ENCODE measurements around the gene CPB2. TPM values are rescaled to one million over a fixed set of nuclear protein-coding genes. Genes with fewer than 3 reads are reported as not detected.

CPB2 gene
- total RNA-seq, 1 experiment from 2014 or later, result not detected

DNA sequence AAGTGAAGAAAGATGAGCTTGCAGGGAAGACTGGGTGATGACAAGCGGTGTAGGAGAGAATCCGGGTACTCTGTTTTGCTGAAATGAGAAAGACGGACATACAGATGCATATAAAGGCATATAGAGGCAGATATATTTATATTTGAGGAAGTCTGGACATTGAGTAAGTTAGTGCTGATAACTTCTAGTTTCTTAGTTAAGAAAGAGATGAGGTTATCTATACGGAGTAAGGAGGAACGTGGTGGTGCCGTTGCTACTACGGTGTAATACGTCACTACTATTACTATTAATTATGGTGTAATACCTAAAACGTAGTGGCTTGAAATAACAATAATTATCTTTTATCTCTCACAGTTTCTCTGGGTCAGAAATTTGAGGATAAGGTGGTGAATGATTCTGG is 9.8 kb upstream of the CPB2 start:
- no peak overlapping the region for H3K9ac ChIP-seq (ENCODE audit: low read length)
- no peak overlapping the region for H2AFZ ChIP-seq (ENCODE audit: low read length)
- H3K79me2 ChIP-seq (ENCODE audit: low read length), result no peaks in the 10 kb centered on the region
- no peaks in the 10 kb centered on the region for H3K36me3 ChIP-seq (ENCODE audit: insufficient read depth, low read length)
- no peaks in the 10 kb centered on the region for H3K4me1 ChIP-seq (ENCODE audit: low read length)
- no peaks in the 10 kb centered on the region for H3K9me2 ChIP-seq (replicated peaks; ENCODE audit: insufficient read depth, low read length)
- no peak overlapping the region for H3K4me2 ChIP-seq (ENCODE audit: low read depth, low read length, poor library complexity, severe bottlenecking)
- no peaks in the 10 kb centered on the region for H3K27me3 ChIP-seq (ENCODE audit: low read length)
- H3K4me3 ChIP-seq (ENCODE audit: low read length), result no peak overlapping the region
- H3K27ac ChIP-seq (ENCODE audit: low read length), result no peak overlapping the region
- no peak for DNase-seq
- H4K20me1 ChIP-seq (ENCODE audit: insufficient read depth, low read depth, low read length), result no peaks in the 10 kb centered on the region
- no peaks in the 10 kb centered on the region for H3K9me3 ChIP-seq (ENCODE audit: low read length)

DNA sequence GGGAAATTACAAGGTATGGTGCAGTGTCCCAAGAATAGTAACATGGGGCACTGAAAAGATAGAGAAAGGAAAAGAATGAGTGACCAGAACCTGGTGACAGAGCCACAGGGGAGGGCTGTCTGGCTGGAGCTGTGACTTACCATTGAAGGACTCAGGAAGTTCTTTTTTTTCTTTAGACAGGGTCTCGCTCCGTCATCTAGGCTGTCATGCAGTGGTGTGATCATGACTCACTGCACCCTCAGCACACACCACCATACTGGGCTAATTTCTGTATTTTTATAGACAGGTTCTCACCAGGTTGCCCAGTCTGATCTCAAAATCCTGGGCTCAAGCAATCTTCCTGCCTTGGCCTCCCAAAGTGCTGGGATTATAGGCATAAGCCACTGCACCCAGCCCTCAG is 8.8 kb upstream of the CPB2 start:
- Histone ChIP-seq H3K79me2 (ENCODE audit: low read length) (no peaks in the 10 kb centered on the region), H4K20me1 (ENCODE audit: insufficient read depth, low read depth, low read length) (no peaks in the 10 kb centered on the region), H3K27me3 (ENCODE audit: low read length) (no peaks in the 10 kb centered on the region), H3K9me2 (replicated peaks; ENCODE audit: insufficient read depth, low read length) (no peaks in the 10 kb centered on the region), H3K9ac (ENCODE audit: low read length) (no peak overlapping the region), H2AFZ (ENCODE audit: low read length) (no peak overlapping the region), H3K9me3 (ENCODE audit: low read length) (no peaks in the 10 kb centered on the region), H3K4me3 (ENCODE audit: low read length) (no peak overlapping the region), H3K27ac (ENCODE audit: low read length) (no peak overlapping the region), H3K4me1 (ENCODE audit: low read length) (no peaks in the 10 kb centered on the region), H3K4me2 (ENCODE audit: low read depth, low read length, poor library complexity, severe bottlenecking) (no peak overlapping the region), H3K36me3 (ENCODE audit: insufficient read depth, low read length) (no peaks in the 10 kb centered on the region)
- no peak for DNase-seq

DNA sequence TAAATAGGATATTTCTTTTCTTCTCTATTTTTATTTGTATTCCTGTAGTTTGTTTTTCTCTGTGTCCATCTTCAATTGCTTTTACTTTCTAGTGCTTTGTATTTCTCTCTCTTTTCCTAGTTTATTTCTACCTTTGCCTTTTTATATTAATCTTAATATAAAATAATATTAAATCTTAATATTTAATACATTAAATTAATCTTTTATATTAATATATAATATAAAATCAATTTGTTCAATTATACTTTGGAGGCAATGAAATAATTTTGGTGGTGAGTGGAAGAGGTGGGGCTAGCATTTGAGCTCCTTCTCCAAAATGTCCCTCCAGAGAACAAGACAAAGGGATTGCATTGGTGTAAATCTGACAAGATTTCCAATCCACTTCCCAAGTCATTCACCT is 6.3 kb upstream of the CPB2 start:
- no peak overlapping the region for H3K9ac ChIP-seq (ENCODE audit: low read length)
- no peak overlapping the region for H3K4me2 ChIP-seq (ENCODE audit: low read depth, low read length, poor library complexity, severe bottlenecking)
- H3K79me2 ChIP-seq (ENCODE audit: low read length), result no peaks in the 10 kb centered on the region
- no peaks in the 10 kb centered on the region for H3K4me1 ChIP-seq (ENCODE audit: low read length)
- H3K27ac ChIP-seq (ENCODE audit: low read length), result no peak overlapping the region
- no peak for DNase-seq
- no peaks in the 10 kb centered on the region for H4K20me1 ChIP-seq (ENCODE audit: insufficient read depth, low read depth, low read length)
- H3K36me3 ChIP-seq (ENCODE audit: insufficient read depth, low read length), result no peaks in the 10 kb centered on the region
- no peak overlapping the region for H2AFZ ChIP-seq (ENCODE audit: low read length)
- H3K4me3 ChIP-seq (ENCODE audit: low read length), result no peak overlapping the region
- H3K9me2 ChIP-seq (replicated peaks; ENCODE audit: insufficient read depth, low read length), result no peaks in the 10 kb centered on the region
- no peaks in the 10 kb centered on the region for H3K9me3 ChIP-seq (ENCODE audit: low read length)
- no peaks in the 10 kb centered on the region for H3K27me3 ChIP-seq (ENCODE audit: low read length)

DNA sequence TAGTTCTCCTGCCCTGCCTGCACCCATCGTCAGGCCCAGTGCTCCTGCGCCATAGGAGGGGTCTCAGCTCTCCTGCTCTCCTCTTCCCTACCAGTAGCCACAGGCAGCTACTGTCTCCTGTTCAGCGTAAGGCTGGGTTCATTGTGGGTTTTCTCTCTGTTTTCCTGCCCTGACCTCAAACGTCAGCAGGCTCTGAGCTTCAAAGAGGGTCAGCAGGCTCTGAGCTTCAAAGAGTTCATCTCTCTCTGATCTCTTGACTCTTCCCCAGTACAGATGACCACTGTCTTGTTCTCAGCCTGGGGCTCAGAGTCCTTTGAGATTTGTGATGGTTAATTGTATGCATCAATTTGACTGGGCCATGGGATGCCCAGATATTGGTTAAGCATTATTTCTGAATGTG is 4.6 kb upstream of the CPB2 start:
- H3K36me3 ChIP-seq (ENCODE audit: insufficient read depth, low read length), result no peaks in the 10 kb centered on the region
- no peak for DNase-seq
- no peaks in the 10 kb centered on the region for H4K20me1 ChIP-seq (ENCODE audit: insufficient read depth, low read depth, low read length)
- no peak overlapping the region for H3K27ac ChIP-seq (ENCODE audit: low read length)
- no peaks in the 10 kb centered on the region for H3K4me1 ChIP-seq (ENCODE audit: low read length)
- no peaks in the 10 kb centered on the region for H3K9me3 ChIP-seq (ENCODE audit: low read length)
- H3K4me3 ChIP-seq (ENCODE audit: low read length), result no peak overlapping the region
- no peak overlapping the region for H3K4me2 ChIP-seq (ENCODE audit: low read depth, low read length, poor library complexity, severe bottlenecking)
- H3K9me2 ChIP-seq (replicated peaks; ENCODE audit: insufficient read depth, low read length), result no peaks in the 10 kb centered on the region
- no peaks in the 10 kb centered on the region for H3K27me3 ChIP-seq (ENCODE audit: low read length)
- H3K79me2 ChIP-seq (ENCODE audit: low read length), result no peaks in the 10 kb centered on the region
- no peak overlapping the region for H3K9ac ChIP-seq (ENCODE audit: low read length)
- H2AFZ ChIP-seq (ENCODE audit: low read length), result no peak overlapping the region

DNA sequence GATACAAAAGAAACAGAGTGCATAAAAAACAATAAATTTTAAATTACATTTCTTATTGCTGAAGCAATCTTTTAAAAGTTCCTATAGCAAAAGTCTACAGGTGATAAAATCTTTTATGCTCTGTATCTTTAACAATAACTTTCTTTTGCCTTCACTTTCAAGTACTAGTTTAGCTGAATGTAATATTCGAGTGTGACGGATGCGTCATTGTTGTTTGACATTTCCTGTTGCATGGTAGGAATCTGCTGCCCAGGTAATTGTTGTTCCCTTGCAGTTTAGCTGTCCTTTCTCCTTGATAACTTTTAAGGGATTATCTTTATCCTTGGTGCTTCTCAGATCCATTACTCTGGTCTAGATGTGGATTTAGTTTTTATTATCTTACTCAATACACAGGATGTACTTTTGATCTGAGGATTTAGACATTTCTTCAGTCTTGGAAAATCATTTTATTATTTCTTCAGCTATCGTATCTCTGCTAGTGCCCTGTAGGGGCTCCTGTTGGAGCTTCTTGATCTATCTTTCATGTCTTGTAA is 2.1 kb upstream of the CPB2 start:
- Histone ChIP-seq H2AFZ (ENCODE audit: low read length) (no peak overlapping the region), H3K79me2 (ENCODE audit: low read length) (no peaks in the 10 kb centered on the region), H3K4me3 (ENCODE audit: low read length) (no peak overlapping the region), H3K4me1 (ENCODE audit: low read length) (no peaks in the 10 kb centered on the region), H3K4me2 (ENCODE audit: low read depth, low read length, poor library complexity, severe bottlenecking) (no peak overlapping the region), H3K9ac (ENCODE audit: low read length) (no peak overlapping the region), H4K20me1 (ENCODE audit: insufficient read depth, low read depth, low read length) (no peaks in the 10 kb centered on the region), H3K9me2 (replicated peaks; ENCODE audit: insufficient read depth, low read length) (no peaks in the 10 kb centered on the region), H3K27me3 (ENCODE audit: low read length) (no peaks in the 10 kb centered on the region), H3K9me3 (ENCODE audit: low read length) (no peaks in the 10 kb centered on the region), H3K27ac (ENCODE audit: low read length) (no peak overlapping the region), H3K36me3 (ENCODE audit: insufficient read depth, low read length) (no peaks in the 10 kb centered on the region)
- DNase-seq, result no peak

DNA sequence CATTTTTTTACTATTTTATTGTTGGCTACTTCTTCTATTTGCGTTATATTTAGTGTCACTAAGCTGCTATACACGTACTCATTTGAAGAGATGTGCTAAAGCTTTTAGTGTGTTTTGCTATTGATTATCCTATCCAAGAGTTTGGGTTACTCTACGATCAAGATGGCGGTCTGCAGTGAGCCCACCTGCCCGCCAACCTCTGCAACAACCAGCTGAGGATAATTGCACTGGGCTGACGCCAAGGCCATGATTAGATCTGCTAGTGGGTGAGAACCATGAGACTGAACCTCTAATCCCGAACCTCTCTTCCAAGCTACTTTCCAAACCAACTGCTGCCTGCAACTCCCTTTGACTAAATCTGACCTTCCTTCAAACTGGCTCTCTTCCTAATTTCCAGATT is 1.8 kb downstream of the CPB2 start:
- H2AFZ ChIP-seq (ENCODE audit: low read length), result no peak overlapping the region
- H3K9me2 ChIP-seq (replicated peaks; ENCODE audit: insufficient read depth, low read length), result no peaks in the 10 kb centered on the region
- no peaks in the 10 kb centered on the region for H3K4me1 ChIP-seq (ENCODE audit: low read length)
- H3K9ac ChIP-seq (ENCODE audit: low read length), result no peak overlapping the region
- no peaks in the 10 kb centered on the region for H3K79me2 ChIP-seq (ENCODE audit: low read length)
- H3K27ac ChIP-seq (ENCODE audit: low read length), result no peak overlapping the region
- no peaks in the 10 kb centered on the region for H3K27me3 ChIP-seq (ENCODE audit: low read length)
- no peak overlapping the region for H3K4me3 ChIP-seq (ENCODE audit: low read length)
- H4K20me1 ChIP-seq (ENCODE audit: insufficient read depth, low read depth, low read length), result no peaks in the 10 kb centered on the region
- H3K36me3 ChIP-seq (ENCODE audit: insufficient read depth, low read length), result no peaks in the 10 kb centered on the region
- H3K9me3 ChIP-seq (ENCODE audit: low read length), result no peaks in the 10 kb centered on the region
- DNase-seq, result no peak
- no peak overlapping the region for H3K4me2 ChIP-seq (ENCODE audit: low read depth, low read length, poor library complexity, severe bottlenecking)

DNA sequence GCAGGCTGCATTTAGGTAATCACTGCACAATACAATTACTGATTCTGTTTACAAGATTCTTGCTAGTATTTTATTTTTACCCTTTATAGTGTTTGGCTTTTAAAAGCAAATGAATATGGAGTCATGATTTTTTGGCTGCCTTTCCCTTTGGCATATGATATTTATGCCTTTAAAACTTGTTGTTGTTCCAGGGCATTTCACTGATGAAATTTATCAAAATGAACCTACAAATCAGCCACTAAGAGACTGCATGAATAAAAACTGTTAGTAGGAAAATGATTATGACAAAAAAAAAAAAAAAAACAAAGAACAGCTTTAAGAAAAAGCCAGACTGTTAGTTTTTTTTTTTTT is 2.6 kb downstream of the CPB2 start:
- no peak for DNase-seq
- Histone ChIP-seq H3K27ac (ENCODE audit: low read length) (no peak overlapping the region), H3K9ac (ENCODE audit: low read length) (no peak overlapping the region), H4K20me1 (ENCODE audit: insufficient read depth, low read depth, low read length) (no peaks in the 10 kb centered on the region), H3K79me2 (ENCODE audit: low read length) (no peaks in the 10 kb centered on the region), H3K4me3 (ENCODE audit: low read length) (no peak overlapping the region), H3K9me2 (replicated peaks; ENCODE audit: insufficient read depth, low read length) (no peaks in the 10 kb centered on the region), H3K4me2 (ENCODE audit: low read depth, low read length, poor library complexity, severe bottlenecking) (no peak overlapping the region), H3K36me3 (ENCODE audit: insufficient read depth, low read length) (no peaks in the 10 kb centered on the region), H3K9me3 (ENCODE audit: low read length) (no peaks in the 10 kb centered on the region), H3K27me3 (ENCODE audit: low read length) (no peaks in the 10 kb centered on the region), H3K4me1 (ENCODE audit: low read length) (no peaks in the 10 kb centered on the region), H2AFZ (ENCODE audit: low read length) (no peak overlapping the region)

DNA sequence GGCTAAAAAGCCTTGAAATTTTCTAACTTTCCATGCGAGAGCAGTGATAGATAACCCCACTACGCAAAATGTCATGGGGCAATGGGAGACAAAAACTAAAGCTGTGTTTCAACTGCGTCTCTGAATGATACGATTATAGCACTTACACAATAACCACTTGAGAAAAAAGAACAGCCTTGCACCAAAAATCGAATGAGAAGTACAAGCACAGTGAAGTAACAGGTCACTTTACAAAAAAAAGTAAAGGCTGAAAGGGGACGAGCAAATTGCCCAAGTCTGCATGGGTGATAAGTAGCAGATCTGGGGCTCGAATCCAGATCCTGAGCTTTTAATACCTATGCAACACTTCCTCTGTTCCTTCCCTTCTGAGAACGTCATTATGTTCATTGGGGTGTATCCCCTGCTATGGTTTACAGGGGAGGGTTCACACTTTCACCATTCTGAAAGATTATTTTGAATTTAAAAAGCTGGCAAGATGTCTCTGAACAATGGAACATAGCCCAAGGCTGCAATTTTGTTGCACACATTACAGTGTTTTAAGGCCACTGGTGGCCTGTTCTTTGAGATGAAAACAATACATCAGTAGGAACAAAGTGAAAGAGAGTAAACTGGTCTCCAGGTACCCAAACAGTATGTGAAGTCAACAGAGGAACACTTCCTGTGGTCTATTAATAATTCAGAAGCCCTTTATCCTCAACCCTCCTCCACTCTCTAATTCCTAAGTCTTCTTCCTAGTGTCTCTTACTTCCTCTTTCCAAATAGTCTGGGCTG is 3.2 kb downstream of the CPB2 start:
- no peak overlapping the region for H3K27ac ChIP-seq (ENCODE audit: low read length)
- no peaks in the 10 kb centered on the region for H3K36me3 ChIP-seq (ENCODE audit: insufficient read depth, low read length)
- no peak for DNase-seq
- no peaks in the 10 kb centered on the region for H3K27me3 ChIP-seq (ENCODE audit: low read length)
- H3K9ac ChIP-seq (ENCODE audit: low read length), result no peak overlapping the region
- no peak overlapping the region for H3K4me3 ChIP-seq (ENCODE audit: low read length)
- no peaks in the 10 kb centered on the region for H4K20me1 ChIP-seq (ENCODE audit: insufficient read depth, low read depth, low read length)
- H2AFZ ChIP-seq (ENCODE audit: low read length), result no peak overlapping the region
- H3K9me3 ChIP-seq (ENCODE audit: low read length), result no peaks in the 10 kb centered on the region
- H3K4me1 ChIP-seq (ENCODE audit: low read length), result no peaks in the 10 kb centered on the region
- no peaks in the 10 kb centered on the region for H3K9me2 ChIP-seq (replicated peaks; ENCODE audit: insufficient read depth, low read length)
- H3K4me2 ChIP-seq (ENCODE audit: low read depth, low read length, poor library complexity, severe bottlenecking), result no peak overlapping the region
- H3K79me2 ChIP-seq (ENCODE audit: low read length), result no peaks in the 10 kb centered on the region
